HG03575 (cell line): Measurements from ENCODE around the gene SPRED2.

Source experiments
- ATAC-seq: cut with Tn5 transposase; IDR thresholded peaks from one replicate; pipeline ENCODE4 v1.9.1; 2021; ENCODE audit not compliant: unreplicated experiment, insufficient number of reproducible peaks, low FRiP score; ENCODE audit errors: extremely low read depth

SPRED2 gene

DNA sequence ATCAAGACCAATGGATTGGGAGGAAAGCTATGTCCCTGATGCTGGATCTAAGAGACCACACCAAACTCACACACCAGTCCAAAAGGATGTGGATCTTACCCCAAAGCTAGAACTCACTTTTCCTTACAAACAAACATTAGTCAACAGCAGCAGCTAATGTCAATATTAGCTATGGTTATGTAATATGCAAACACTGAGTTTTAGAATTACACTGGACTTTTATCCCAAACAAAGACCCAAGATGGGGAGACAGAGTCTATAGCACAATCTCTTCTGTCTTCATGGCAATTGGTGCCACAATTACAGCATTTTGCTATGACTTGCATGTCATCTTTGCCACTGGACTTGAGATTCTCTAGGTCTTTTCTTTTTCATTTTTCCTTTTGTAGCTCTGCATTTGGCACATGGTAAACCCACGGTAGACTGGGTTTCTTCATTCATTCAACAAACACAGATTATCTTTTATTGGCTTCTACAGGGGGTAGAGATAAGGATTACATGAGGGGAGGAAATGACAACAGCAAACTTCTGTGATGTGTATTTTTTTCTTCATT, 59.0 kb downstream of the SPRED2 start:
- ATAC-seq = no peak

DNA sequence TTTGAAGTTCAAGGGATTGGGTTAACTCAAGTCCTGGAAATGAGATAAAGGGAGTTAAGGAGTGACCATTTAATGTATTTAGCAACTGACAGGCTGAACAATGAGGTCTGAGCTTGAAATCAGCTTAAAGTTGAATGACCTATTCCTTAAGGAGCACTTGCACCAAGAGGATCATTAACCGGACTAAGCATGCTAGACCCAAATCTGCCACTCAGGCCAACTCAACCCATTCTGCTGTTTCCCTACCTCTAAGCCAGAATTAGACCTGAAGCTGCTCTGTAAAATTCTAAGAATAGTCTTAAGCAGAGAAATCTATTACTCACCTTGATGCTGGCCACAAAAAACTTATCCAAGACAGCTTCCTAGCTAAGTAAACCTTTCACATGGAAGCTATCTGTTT, 59.8 kb downstream of the SPRED2 start:
- ATAC-seq = no peak

GRCh38 chr2:65371074-65371434, 61.3 kb downstream of the SPRED2 start:
- no peak for ATAC-seq

DNA sequence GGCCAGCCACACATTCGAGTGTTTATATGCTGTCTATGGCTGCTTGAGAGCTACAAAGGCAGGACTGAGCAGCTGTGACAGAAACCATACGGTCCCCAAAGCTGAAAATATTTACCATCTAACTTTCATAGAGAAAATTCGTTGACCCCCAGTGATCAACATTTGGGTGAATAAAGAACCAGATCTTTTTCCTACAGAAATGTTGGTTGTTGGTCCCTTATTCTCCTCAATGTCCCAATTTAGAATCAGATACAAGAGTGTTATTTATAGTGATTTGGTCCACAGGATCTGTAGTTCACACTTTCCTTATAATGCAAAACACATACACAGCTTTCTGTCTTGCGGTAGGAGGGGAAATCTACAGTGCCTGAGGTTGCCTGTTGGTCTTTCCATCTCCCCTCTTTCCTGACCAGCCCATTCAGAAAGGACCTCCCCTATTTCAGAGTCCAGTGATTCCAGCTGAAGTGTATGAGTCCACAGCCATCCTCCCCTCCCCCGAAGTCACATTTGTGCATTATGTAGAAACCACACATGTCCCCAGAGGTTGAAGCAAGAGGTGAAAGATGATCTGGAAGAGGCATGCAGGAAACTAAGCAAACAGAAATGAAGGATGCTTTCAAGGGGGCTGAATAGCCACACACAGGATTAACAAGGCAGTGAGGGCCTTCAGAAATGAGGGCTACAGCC, 61.9 kb downstream of the SPRED2 start:
- ATAC-seq = no peak

- no peak for ATAC-seq
Measured at GRCh38 chr2:65369980-65370379, 62.4 kb downstream of the SPRED2 start.

DNA sequence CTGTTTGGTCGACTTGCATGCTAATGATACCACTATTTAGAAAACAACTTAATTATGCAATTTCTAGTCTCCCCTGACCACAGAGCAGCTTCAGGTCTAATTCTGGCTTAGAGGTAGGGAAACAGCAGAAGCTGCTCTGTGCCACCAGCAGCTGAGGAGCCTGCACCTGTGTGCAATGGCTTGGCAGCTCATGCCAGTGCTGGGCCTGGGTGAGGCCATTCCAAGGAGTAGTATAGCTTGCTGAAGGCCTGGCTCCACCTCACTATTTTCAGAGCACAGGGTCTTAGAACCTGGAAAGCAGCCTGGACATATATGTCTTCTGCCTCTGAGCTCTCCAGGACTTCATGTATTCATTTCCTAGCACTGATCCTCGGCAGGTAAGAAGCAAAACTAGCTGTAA, 62.8 kb downstream of the SPRED2 start:
- no peak for ATAC-seq

DNA sequence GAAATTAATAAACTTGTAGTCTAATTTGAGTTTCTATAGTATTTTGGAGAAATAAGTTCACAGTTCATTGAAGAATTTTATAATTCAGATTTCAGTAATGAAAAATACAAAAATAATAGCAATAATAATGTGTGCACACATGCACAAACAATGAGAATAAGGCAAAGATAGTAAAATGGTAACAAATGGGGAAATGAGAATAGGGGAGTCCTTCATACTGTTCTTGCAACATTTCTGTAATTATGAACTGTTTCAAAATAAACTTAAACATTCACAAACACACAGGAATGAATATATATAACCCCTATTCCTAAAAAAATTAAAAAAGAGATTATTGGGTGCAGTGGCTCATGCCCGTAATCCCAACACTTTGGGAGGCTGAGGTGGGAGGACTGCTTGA, 63.9 kb downstream of the SPRED2 start:
- no peak for ATAC-seq

DNA sequence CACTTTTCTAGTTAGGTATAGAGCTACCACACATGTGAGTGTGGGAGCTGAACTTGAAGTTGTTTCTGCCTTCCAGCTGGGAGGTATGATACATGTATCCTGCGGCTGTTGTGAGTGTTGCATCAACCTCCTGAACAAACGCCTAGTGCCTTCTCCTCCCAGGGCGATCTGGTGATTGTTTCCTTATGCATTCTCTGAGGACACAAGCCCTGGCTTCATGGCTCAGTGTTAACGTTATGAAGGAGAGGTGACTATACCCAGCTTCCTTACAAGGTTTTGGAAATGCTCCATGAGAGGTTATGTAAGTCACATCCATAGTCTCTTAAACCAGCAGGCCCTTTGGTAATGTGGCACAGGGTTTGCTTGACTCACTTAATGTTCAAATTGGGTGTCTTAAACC, 64.9 kb downstream of the SPRED2 start:
- no peak for ATAC-seq

DNA sequence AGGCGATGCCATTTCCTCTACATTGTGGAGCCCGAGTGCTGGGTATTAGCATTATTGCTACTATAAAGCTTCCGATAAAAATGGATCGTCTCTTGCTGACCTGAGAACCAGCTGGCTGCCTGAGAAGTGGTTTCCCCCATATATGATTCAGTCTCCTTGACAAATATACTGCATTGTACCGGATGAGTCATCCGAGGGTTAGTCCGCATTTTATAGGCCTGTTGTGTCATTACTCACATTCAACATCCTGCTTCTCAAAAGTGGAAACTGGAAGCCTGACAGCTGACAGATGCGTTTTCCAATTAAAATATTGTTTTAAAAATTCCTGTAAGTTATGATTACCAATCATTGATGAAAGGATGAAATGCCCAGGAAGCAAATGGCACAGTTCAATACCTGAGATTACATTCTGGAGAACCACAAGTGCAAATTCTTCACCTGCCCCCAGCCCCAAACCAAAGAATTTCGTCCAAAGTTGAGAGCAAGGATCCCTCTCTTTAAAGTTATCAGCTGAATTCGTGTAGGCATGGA, 65.7 kb downstream of the SPRED2 start:
- ATAC-seq = peak; percentile 35

DNA sequence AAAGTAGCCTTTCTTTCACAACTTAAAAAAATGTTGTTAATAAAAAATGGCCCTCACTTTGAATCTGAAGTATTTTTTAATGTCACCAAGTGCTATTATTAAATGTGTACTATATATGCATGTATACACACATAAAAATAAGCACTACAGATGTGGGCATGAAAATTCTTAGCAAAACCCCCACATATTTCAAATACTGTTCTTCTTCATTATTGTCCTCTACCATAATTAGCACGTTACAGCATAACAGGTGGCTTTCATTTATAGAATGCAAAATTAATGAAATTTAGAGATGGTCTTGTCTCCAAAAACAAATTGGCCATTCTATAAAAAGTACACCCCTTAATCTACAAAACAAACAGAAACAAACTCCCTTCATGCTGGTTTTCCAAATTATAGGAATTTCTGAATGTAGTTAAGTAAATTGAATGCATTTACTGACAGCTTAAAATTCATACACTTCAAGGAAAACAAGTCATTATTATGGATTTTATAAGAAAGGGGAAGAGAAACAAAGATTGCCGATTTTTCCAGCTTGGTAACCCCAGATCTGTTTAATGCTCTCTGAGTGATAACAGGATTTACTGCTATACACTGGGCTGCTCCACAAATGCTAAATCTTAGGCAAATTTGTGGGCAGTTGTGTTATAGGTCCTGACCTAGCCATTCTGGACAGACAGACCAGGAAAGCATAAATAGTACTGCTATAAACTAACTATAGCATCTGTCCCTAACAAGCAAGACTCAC, 67.2 kb downstream of the SPRED2 start:
- ATAC-seq = no peak

DNA sequence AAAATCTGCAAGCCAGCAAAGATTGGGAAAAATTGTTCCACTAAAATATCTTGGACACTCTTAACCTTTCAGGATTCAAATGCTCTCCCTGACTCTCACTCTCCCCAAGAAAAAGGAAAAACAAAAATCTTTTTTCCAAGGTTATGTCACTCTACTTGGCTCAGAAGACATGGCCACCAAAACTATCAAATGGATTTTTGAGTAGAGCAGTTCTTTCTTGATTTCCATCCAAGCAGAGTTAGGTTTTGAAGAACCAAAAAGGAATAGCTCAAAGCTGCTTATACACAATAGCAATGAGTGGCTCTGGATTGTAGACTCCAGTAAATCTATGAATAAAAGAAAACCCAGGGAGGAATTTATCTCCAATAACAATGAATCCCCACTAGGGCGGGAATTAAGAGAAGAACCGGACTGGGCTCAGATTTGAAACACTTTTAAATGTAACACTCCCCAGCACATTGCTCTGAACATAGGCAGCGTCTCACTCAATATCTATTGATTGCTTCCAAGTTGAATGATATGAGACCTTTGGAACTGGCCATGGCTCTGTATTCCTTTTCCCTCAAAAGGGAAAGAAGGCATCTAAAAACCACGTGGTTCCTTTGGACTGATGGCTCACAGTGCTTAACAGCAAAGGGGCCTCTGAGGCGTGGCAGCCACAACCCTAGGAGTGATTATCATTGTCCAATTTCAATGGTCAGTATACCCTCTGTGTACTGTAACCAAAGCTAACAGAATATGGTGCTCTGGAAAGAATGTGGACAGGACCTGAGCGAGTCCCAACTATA, 68.3 kb downstream of the SPRED2 start:
- ATAC-seq = no peak

GRCh38 chr2:65361623-65362022, 70.8 kb downstream of the SPRED2 start:
- ATAC-seq = no peak

DNA sequence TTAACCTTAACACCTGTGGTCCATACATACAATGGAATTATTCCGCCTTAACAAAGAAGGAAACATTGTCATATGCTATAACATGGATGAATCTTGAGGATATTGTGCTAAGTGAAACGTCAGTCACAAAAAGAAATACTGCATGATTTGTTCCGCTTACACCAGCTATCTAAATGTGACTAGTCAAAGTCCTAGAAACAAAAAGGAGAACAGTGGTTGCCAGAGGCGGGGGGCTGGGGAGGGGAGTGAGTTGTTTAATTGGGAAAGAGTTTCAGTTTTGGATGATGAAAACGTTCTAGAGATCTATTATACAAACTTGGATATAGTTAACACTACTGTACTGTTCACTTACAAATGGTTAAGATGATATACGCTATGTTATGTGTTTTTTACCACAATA, 72.0 kb downstream of the SPRED2 start:
- no peak for ATAC-seq

DNA sequence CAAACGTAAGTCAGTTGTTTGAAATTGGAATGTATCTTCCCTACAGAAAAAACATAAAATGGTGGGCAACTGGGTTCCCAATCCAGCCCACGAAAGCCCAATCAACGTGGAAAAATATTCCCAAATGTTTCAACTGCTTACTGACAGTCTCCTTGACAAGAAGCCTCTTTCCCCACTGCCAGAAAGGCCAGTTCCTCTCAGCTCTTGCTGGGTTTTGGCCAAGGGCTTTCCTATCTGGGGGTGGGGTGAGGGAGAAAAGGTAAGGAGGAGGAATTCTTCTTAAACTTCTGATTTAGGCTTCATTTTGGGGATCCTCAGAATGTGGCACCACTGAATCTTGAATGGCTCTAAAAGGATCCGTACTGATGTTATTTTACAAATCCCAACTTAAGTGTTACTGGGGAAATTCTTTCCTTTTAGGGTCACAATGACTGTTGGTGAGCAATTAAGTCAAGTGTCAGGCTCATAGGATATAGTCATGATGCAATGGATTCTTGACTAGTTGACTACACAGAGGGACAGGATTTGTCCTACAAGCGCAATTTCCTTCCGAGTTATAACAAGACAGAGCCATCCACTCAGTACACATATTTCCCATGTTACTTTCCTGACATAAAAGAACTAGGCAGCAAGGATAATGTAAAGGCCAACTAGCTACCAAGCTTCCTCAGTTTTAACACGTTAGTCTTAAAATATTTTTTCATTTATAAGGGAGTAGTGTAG, 73.6 kb downstream of the SPRED2 start:
- ATAC-seq = no peak

DNA sequence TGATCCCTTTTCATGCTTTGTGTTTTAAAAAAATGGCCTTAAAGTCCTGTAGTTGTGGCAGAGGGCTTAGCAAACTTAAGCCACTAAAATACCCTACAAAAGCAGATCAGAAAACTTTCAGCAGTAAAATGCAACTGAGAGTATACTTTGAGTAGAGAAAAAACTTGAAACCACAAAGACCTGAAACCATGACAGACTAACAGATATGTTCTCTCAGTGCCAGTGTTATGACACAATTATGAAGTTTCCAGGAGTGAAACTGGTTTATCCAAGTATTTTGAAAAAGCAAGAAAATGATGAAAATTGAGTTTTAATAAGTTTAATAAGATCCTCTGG, 74.5 kb downstream of the SPRED2 start:
- ATAC-seq = peak; percentile 84

DNA sequence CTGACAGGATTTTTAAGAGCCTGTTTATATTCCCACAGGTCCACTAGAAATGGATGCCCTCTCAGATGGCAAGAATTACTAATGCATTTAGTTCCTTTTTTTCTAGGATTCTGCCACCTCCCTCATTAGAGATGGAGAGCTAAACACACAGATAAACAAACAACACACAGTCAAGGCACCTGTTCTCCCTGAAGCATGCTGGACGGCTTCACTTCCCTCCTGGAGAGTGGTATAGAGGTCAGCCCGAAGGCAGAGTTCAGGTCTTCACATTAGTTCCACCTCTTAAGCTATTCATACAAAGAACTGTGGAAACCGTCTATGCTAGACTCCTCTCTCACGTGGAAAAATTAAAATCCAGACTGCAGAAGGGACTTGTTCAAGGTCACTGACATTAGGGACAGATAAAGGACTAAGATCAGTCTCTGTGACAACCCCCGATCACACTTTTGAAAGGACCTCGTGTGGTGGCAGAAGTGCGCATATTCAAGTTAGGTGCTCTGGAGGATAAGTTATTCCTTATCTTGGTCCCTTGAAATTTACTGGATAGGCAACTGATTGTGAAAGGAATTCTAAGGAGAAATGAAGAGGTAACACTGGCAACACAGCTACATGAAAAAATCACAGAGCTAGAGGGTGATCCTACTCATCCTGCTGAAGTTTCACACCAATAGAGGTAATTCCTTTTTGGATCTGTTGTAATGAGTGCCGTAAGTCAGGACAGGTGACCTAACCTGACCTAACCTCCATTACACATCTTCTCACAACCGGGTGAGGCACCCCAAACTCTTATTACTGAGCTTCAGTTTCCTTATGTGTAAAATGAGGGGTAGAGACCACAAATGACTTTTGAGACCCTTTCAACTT, 75.1 kb downstream of the SPRED2 start:
- ATAC-seq = peak; percentile 21

DNA sequence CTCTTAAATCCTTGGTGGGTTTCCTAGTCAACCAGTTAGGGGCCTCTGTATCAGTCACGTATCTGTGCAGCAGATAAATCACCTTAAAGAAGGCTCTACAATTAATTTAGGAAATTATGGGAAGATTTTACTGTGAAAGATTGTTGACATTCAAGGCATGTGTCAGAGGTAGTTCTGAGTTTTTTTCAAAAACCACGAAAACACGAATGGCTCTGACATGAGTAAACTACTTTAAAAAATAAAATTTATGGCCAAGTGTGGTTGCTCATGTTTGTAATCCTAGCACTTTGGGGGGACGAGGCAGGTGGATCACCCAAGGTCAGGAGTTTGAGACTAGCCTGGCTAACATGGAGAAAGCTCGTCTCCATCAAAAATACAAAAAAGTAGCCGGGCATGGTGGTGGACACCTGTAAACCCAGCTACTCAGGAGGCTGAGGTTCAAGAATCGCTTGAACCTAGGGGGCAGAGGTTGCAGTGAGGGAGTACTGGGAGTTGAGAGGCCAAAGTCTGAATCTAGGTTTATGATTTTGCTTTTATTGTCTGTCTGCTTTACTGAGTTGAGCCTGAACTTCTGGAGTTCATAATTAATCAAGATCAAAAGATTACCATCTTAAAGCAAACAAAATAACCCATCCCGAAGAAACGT, 77.1 kb downstream of the SPRED2 start:
- no peak for ATAC-seq

GRCh38 chr2:65354773-65355172, 77.6 kb downstream of the SPRED2 start:
- no peak for ATAC-seq
